ENCODE results near the gene SH3TC1.

DNA sequence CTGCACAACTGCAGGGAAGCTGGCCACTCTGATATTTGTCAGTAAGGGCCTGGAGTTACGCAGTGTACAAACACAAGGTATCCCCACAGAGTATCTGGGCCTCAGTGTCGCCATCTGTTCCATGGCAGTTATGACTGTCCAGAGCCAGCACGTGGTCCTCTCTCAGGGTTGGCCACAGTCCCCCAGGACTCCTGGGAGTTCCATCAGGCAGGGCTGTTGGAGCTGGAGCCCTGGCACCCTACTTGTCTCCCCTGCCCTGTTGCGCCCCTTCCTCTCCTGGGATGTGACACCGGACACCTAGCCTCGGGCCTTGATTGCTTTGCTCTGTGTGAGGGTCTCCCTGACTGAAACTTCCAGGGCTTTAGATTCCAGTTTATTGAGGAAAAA lies 78.9 kb downstream of the SH3TC1 start:
- TF ChIP-seq, protein P1, sequence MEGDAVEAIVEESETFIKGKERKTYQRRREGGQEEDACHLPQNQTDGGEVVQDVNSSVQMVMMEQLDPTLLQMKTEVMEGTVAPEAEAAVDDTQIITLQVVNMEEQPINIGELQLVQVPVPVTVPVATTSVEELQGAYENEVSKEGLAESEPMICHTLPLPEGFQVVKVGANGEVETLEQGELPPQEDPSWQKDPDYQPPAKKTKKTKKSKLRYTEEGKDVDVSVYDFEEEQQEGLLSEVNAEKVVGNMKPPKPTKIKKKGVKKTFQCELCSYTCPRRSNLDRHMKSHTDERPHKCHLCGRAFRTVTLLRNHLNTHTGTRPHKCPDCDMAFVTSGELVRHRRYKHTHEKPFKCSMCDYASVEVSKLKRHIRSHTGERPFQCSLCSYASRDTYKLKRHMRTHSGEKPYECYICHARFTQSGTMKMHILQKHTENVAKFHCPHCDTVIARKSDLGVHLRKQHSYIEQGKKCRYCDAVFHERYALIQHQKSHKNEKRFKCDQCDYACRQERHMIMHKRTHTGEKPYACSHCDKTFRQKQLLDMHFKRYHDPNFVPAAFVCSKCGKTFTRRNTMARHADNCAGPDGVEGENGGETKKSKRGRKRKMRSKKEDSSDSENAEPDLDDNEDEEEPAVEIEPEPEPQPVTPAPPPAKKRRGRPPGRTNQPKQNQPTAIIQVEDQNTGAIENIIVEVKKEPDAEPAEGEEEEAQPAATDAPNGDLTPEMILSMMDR (optimal IDR thresholded peaks at IDR 0.05 in 1 of 3, IDR thresholded peaks at IDR 0.05 in 1 of 3, conservative IDR thresholded peaks at IDR 0.05 in 1 of 3; ENCODE audit: extremely low read depth in 1 of 3, insufficient read depth in 2 of 3, low read length in 3 of 3), result no peak
- no peak for TF ChIP-seq EZH2 (IDR thresholded peaks at IDR 0.05; ENCODE audit: low read length)

All from keratinocyte (primary cell).